ENCODE measurements around the gene FBXW2. TPM values are rescaled to one million over a fixed set of nuclear protein-coding genes. Genes with fewer than 3 reads are reported as not detected.

FBXW2 gene
- total RNA-seq, 4 donors from 2014 or later: 23.3 to 52.1 (median 40.0) TPM

DNA sequence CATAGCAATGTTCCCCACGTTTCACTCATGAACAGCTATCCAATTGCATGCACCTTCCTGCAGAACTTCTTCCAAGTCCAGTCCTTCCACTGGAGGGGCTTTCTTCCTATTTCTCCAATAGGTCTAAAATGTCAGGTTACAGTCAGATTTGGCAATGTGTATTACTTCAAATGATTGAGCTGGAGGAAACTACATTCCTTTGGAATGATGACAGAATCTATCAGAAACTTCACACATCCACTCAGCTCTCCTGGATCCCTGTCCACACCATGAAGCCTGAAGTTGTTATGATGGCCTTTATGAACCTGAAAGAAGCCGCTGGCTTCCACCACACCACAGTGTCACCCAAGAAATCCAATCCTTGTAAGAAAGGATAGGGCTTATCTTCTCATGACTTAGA, 32.2 kb downstream of the FBXW2 start:
- no peak for DNase-seq
- H3K4me3 ChIP-seq: no peak overlapping the region
- intact Hi-C loops (cut with DNase I; ENCODE audit: low total_unique reads) (no loop called here), in situ Hi-C loops (cut with MboI; ENCODE audit: low pct_ligation_motif_present in 1 of 4, low pct_unique_long_range_greater_than_20kb in 1 of 4, low sequenced_read_pairs in 3 of 4) (loop anchor here (10.0 to 25.0 kb wide), 3 partner anchors 176 to 301 kb away; partner anchors contain the start of genes TRAF1 (in 3 of the 4), C5 (in 1 of the 4) and CNTRL (in 1 of the 4))
- no peak overlapping the region for H3K27ac ChIP-seq
- H3K36me3 ChIP-seq: peaks cover 0 to 26% (median 4%) of the 10 kb centered on the region in 4 donors
- TF ChIP-seq POLR2AphosphoS5 (IDR thresholded peaks at IDR 0.05): no peak
- TF ChIP-seq, protein P1, sequence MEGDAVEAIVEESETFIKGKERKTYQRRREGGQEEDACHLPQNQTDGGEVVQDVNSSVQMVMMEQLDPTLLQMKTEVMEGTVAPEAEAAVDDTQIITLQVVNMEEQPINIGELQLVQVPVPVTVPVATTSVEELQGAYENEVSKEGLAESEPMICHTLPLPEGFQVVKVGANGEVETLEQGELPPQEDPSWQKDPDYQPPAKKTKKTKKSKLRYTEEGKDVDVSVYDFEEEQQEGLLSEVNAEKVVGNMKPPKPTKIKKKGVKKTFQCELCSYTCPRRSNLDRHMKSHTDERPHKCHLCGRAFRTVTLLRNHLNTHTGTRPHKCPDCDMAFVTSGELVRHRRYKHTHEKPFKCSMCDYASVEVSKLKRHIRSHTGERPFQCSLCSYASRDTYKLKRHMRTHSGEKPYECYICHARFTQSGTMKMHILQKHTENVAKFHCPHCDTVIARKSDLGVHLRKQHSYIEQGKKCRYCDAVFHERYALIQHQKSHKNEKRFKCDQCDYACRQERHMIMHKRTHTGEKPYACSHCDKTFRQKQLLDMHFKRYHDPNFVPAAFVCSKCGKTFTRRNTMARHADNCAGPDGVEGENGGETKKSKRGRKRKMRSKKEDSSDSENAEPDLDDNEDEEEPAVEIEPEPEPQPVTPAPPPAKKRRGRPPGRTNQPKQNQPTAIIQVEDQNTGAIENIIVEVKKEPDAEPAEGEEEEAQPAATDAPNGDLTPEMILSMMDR (IDR thresholded peaks at IDR 0.05): no peak
- no peak for TF ChIP-seq POLR2A (IDR thresholded peaks at IDR 0.05)
- no peak for TF ChIP-seq EP300 (IDR thresholded peaks at IDR 0.05; ENCODE audit: low read depth)
- no peaks in the 10 kb centered on the region for H3K27me3 ChIP-seq
- no peaks in the 10 kb centered on the region for H3K9me3 ChIP-seq
- no peaks in the 10 kb centered on the region for H3K4me1 ChIP-seq
- 84 to 90% methylated on average over 2 of the region's 2 CpGs for WGBS, 2 donors (ENCODE audit: low coverage in 1 of 2)

DNA sequence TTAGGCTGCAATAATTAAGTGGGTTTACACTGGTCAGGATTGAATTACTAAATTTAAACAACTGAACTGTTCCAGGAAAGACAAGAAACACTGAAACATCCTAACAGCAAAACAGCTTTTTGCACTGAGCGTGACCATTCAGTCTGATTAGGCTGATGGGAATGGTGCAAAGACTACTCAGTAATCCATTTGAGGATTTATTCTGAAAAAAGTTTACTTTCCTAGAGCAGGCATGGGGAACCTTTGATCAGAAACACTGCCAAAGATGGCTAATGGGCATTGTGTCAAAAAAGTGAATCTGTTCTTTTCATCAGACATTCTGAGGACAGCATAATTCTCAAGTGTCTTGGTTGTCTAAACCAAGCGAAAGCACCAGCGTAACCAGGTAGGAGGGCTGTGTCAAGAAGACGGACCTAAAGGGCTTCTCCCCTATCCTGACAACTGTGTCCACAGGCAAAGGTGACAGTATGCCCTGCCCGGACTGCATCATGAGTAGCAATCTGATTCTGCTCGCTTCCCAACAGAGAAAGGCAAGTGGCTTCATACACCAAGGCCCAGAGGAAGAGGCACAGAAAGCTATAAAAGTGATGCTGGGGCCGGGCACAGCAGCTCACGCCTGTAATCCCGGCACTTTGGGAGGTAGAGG, 33.3 kb downstream of the FBXW2 start:
- DNase-seq: no peak
- intact Hi-C loops (cut with DNase I; ENCODE audit: low total_unique reads) (loop anchor here (10.0 kb wide), 1 partner anchor 295 kb away; the partner anchor contains the start of gene C5), in situ Hi-C loops (cut with MboI; ENCODE audit: low pct_ligation_motif_present in 1 of 4, low pct_unique_long_range_greater_than_20kb in 1 of 4, low sequenced_read_pairs in 3 of 4) (loop anchor here (10.0 to 25.0 kb wide), 4 partner anchors 177 to 305 kb away; partner anchors contain the start of genes TRAF1 (in 3 of the 4), C5 (in 1 of the 4) and CNTRL (in 1 of the 4))
- TF ChIP-seq, protein P1 (IDR thresholded peaks at IDR 0.05): no peak
- TF ChIP-seq POLR2A (IDR thresholded peaks at IDR 0.05) (no peak), POLR2AphosphoS5 (IDR thresholded peaks at IDR 0.05) (no peak), EP300 (IDR thresholded peaks at IDR 0.05; ENCODE audit: low read depth) (no peak)
- WGBS, 2 donors (ENCODE audit: low coverage in 1 of 2): 92 to 97% methylated on average over 4 to 9 of the region's 9 CpGs
- Histone ChIP-seq H3K27ac (no peak overlapping the region), H3K4me3 (no peak overlapping the region), H3K9me3 (no peaks in the 10 kb centered on the region), H3K27me3 (no peaks in the 10 kb centered on the region), H3K36me3 (peaks cover 0 to 26% (median 4%) of the 10 kb centered on the region in 4 donors), H3K4me1 (no peaks in the 10 kb centered on the region)

DNA sequence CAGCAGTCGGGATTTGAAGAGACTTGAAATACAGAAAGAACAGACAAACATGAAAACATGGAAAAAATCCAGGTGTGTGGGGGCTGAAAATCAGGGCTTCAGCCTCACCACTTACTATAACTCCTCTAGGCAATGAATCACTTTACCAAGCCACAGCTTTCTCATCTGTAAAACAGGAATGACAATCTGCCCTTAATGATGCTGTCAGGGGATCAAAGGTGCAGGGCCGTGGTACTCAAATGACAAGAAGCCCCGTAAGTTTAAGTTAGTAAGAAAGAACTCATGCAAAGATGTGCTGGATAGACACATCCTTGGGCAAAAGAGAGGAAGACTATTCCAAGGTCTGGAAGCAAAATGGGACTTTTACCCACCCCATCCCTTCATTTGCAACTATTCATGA, 34.7 kb downstream of the FBXW2 start:
- H3K36me3 ChIP-seq: peaks cover 0 to 16% (median 0%) of the 10 kb centered on the region in 4 donors
- in situ Hi-C loops (cut with MboI; ENCODE audit: low pct_ligation_motif_present in 1 of 4, low pct_unique_long_range_greater_than_20kb in 1 of 4, low sequenced_read_pairs in 3 of 4): loop anchor here (10.0 to 25.0 kb wide), 3 partner anchors 179 to 306 kb away; partner anchors contain the start of genes TRAF1 (in 3 of the 4), C5 (in 1 of the 4) and CNTRL (in 1 of the 4)
- H3K9me3 ChIP-seq: no peaks in the 10 kb centered on the region
- 74 to 85% methylated on average over 3 of the region's 3 CpGs for WGBS, 2 donors (ENCODE audit: low coverage in 1 of 2)
- DNase-seq: no peak
- H3K4me3 ChIP-seq: no peak overlapping the region
- intact Hi-C loops (cut with DNase I; ENCODE audit: low total_unique reads): loop anchor here (10.0 kb wide), 1 partner anchor 296 kb away; the partner anchor contains the start of gene C5
- no peak overlapping the region for H3K27ac ChIP-seq
- TF ChIP-seq POLR2A (IDR thresholded peaks at IDR 0.05): no peak
- no peak for TF ChIP-seq EP300 (IDR thresholded peaks at IDR 0.05; ENCODE audit: low read depth)
- TF ChIP-seq, protein P1 (IDR thresholded peaks at IDR 0.05): no peak
- TF ChIP-seq POLR2AphosphoS5 (IDR thresholded peaks at IDR 0.05): no peak
- H3K4me1 ChIP-seq: no peaks in the 10 kb centered on the region
- no peaks in the 10 kb centered on the region for H3K27me3 ChIP-seq

Measured in transverse colon (tissue), 4 donors.